Right renal pelvis (tissue), 4 donors: ENCODE data around the gene ECHS1. TPM values are rescaled to one million over a fixed set of nuclear protein-coding genes. Genes with fewer than 3 reads are reported as not detected.
"Not testable (repeated sequence)": the region's sequence is repeated elsewhere in the genome, so short reads cannot be mapped to it uniquely, and the experiment has no call there.

Experiments used
- DNase-seq, 4 donors: peaks; one replicate each; pipeline ENCODE4 v3.0.0-alpha.2; 2013; ENCODE audit warnings: low read depth in 4 of 4, low spot score in 3 of 4, missing footprints in 1 of 4
- polyA plus RNA-seq, 4 donors: library from polyadenylated mRNA; unstranded; fragments of 120-200 nt; gene quantifications; one replicate each; pipeline ENCODE4 v1.2.1, GENCODE V29; 2013; ENCODE audit not compliant: insufficient read length in 4 of 4

Gene ECHS1
- polyA plus RNA-seq, 4 donors = 140 to 163 (median 150) TPM

DNA sequence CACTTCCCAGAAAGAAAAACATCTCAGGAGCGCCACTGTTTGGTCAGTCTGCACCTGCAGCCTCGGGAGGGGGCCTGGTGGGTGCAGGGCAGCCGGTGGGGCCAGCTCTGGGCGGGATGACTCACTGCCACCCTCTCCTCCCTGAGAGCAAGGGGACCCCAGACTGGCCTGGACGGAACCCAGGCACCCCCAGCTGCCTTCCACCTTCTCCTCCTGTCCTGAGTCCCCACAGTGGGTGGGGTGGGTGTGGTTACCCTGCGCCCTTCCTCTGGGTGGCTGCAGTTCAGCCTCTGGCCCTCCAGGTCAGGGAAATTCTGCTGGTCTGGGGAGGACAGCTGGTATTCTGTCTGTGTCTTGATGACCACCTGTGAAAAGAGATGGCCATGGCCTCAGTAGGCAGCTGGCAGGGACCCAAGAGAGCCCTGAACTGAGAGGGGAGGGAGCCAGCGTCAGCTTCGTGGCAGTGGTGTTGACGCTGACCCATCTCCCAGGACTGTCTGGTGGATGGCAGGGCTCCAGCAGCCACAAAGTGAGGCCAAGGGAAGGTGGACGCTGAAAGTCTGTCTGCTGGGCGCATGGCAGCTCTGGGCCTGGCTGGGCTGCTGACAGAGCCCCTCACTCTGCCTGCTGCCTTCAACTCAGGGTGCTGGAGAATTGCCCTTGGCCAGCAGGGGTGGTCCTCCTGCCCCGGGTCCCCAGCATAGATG is 45.4 kb downstream of the ECHS1 start:
- DNase-seq = no peak

DNA sequence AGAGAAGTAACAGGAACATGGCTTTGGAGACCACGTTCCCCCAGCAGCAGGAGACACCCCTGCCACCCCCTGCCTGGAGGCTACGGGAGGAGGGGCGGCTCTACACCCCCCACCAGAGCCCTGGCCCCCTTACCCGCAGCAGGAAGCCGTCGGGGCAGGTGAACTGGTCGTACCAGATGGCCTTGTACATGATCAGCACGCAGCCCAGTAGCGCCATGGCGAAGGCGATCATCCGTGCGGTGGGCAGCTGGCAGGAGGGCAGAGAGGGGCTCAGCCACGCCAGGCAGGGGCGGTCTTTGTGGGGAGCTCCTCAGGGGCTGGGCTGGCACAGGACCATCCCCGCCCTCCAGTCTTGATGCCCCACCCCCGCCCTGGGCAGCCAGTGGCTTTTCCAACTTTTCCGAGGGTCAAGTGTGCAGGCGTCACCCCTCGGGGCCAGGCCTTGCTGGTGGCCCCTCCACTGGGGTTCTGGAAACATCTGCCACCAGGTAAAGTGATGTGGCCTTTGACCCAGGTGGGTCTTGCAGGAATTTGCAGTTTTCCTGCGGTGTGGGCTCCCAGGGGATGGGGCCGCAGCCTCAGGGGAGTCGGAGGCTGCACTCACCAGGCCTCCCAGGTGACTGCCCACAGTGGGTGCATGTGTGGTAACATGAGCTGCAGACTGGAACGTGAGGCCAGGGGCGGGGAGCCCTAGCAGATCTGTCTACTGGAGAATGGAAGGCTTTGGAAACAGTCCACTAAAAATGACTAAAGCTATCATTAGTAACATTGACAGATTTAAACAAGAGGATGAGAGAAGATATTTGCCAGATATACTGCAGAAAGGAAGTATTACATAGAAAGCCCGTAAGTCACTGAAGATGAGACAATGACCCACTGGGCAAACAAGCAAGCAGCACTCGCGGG is 46.2 kb downstream of the ECHS1 start:
- no peak for DNase-seq

DNA sequence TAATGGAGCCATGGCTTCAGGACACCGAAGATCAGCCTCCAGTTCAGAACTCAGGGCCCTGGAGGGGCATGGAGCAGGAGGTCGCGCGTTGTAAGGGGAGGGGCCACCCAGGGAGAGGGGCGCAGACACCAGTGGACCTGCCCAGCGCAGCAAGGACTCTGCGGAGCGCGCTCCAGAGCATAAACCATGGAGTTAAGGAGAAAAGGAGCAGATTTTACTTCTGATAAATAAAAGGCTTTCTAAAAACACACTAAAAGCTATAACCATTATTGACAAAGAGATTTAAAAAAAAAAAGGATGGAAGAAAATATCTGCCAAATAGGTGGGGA is 47.0 kb downstream of the ECHS1 start:
- DNase-seq = no peak

DNA sequence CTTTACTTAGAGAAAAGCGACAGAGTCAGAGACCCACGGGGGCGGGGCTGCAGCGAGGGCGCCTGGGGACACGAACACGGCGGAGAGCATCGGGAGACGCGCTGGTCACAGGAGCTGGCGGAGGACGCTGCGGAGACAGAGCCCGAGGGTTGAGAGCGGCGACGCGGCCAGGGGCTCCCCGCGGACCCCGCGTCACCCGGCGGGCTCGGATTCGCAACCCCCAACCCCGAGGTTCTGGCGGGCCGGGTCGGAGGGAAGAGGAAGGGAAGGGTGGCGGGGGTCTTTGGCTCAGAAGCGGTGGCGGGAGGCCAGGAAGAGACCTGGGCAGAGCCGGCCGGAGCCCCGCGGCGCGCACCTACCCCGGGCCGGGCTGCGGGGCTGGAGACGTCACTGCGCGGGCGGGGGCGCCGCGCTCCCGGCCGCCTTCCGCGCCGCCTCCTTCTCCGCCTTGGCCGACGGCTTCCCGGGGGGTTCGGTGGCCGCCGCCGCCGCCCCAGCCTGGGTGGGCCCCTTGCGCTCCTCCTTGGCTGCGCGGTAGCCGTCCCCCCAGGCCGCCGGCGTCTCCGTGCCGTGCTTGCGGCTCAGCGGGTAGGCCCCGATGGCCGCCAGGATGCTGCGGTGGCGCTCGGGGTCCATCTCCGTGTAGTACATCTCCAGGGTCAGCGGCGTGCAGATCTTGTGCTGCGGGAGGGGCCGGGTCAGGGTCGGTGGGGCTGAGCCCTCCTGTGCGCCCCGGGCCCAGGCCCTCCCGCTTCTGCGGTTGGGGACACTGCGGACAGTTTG is 47.5 kb downstream of the ECHS1 start:
- DNase-seq = no peak

DNA sequence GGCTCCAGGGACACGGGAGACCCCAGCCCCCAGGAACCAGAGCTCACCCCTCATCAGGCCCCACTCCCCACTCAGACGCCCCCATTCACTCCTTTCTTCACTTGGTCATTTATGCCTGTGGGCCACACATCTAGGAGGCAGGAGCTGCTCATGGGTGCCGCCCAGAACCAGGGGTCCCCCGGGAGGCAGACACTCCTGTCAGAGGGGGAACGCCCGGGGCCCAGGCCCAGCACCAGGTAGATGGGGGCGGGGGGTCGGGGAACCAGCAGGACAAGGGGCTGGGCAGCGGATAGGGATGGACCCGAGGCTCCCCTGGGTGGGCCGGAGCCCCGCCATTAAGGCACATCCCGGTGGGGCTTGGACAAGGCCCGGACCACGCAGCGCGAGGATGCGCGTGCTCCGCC is 48.3 kb downstream of the ECHS1 start:
- DNase-seq = no peak

DNA sequence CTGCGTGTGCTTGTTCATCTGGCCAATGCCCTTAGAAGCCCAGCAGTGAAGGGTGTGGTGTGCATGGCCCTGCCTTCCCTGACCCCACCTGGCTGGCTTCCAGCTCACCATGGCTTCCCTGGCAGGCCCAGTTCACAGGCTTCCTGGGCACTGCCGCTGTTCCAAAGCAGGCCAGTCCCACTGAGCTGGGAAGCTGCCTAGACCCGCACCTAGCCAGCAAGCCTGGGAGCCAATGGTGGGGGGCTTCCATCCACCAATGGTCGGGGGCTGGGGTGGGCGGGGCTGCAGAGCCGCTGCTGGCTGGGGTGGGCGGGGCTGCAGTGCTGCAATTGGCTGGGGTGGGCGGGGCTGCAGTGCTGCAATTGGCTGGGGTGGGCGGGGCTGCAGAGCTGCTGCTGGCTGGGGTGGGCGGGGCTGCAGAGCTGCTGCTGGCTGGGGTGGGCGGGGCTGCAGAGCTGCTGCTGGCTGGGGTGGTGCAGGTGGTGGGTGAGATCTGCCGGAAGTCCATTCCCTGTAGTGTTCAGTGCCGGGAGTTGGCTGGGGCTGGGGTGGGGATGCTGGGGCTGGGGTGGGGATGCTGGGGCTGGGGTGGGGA is 48.9 kb downstream of the ECHS1 start:
- no peak for DNase-seq

DNA sequence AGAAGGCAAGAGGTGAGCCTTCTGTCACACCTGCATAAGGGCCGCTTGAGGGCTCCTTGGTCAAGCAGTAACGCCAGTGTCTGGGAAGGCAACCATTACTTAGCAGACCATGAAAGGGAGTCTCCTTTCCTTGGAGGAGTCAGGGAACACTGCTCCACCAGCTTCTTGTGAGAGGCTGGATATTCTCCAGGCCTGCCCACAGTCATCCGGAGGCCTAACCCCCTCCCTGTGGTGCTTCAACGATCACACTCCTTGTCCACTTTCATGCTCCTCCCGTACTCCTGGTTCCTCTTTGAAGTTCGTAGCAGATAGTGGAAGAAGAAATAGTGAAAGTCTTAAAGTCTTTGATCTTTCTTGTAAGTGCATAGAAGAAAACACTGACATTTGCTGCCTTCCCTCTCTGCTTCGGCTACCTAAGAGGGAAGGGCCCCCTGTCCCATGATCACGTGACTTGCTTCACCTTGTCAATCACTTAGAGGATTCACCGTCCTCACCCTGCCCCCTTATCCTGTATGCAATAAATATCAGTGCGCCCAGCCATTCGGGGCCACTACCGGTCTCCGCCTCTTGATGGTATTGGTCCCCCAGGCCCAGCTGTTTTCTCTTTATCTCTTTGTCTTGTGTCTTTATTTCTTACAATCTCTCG is 51.0 kb downstream of the ECHS1 start:
- not testable (repeated sequence) for DNase-seq

DNA sequence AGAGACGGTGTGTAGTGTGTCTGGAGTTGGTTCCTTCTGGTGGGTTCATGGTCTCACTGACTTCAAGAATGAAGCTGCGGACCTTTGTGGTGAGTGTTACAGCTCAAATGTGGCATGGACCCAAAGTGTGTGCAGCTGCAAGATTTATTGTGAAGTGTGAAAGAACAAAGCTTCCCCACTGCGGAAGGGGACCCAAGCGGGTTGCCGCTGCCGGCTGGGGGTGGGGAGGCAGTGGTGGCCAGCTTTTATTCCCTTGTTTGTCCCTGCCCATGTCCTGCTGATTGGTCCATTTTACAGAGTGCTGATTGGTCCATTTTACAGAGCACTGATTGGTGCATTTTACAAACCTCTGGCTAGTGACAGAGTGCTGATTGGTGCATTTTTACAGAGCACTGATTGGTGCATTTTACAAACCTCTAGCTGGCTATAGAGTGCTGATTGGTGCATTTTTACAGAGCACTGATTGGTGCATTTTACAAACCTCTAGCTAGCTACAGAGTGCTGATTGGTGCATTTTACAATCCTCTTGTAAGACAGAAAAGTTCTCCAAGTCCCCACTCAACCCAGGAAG is 52.2 kb downstream of the ECHS1 start:
- DNase-seq = not testable (repeated sequence)

DNA sequence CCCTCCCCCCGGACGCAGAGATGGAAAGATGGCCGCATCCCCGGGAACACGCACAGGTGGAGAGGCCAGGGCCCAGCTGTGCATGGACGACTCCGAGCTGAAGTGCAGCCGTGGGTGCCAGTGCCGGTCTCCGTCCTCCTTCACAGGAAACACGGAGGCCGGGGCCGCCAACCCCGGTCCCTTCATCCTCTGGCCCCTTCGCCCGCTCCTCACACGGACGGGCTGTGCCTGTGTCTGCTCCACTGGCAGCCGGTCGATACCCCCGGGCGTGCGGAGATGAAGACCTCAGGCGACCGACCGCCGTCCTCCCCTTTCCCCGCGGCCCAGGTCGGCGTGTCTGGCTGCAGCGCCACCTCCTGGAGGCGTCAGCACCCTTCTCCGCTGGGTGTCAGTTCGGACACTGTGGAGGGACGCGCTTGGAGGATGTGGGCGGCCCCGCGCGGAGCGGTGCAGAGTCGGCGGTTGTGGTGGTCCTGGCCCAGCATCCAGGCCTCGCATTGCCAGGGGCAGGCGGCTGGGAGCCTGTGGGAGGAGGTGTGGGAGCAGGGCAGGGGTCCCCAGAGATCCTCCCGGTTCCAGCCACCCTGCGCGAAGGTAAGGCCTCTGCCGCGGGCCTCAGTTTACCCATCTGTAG is 54.5 kb downstream of the ECHS1 start:
- DNase-seq = peak in 2 of 4 donors; percentile 36 to 40

DNA sequence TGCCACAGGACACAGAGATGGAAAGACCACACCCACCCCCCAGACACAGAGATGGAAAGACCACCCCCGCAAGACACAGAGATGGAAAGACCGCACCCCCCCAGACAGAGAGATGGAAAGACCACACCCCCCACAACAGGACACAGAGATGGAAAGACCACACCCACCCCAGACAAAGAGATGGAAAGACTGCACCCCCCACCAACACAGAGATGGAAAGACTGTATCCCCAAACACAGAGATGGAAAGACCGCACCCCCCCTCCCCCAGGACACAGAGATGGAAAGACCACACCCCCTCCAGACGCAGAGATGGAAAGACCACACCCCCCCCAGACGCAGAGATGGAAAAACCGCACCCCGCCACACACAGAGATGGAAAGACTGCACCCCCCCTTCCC is 56.4 kb downstream of the ECHS1 start:
- DNase-seq = no peak

DNA sequence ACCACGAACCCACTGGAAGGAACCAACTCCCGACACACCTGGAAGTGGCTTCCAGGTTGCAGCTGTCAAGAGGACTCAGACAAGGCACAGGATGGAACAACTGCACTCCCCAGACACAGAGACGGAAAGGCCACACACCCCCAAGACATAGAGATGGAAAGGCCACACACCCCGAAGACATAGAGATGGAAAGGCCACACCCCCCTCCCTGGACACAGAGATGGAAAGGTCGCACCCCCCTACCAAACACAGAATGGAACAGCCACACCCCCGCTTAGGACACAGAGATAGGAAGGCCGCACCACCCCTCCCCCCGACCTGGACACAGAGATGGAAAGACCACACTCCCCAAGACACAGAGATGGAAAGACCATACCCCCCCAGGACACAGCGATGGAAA is 56.9 kb downstream of the ECHS1 start:
- DNase-seq = no peak

DNA sequence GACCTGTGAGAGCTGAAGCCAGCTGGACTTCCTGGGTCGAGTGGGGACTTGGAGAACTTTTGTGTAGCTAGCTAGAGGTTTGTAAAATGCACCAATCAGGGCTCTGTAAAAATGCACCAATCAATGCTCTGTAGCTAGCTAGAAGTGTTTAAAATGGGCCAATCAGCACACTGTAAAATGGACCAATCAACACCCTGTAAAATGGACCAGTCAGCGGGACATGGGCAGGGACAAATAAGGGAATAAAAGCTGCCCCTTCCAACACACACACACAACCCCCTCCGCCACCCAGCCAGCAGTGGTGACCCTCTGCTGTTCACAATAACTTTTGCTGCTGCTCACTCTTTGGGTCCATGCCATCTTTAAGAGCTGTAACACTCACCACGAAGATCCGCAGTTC is 57.3 kb downstream of the ECHS1 start:
- no peak for DNase-seq

DNA sequence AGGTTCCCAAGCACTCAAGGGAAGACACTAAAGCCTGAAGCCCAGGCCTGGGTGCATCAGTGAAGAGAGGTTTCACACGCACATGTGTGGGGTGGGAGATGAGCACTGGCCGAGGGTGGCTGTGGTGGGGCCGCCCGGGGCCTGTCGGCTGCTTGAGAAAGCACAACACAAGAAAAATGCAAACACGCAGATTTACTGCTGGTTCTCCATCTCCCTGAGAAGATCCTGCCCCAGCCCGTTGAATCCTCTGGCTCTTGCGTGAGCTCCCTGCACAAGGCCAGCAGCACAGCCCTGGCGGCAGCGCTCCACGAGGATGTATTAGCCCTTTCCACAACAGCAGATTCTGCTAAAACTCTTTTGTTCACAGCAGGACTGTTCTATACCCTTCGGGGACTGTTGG is 58.2 kb downstream of the ECHS1 start:
- no peak for DNase-seq

DNA sequence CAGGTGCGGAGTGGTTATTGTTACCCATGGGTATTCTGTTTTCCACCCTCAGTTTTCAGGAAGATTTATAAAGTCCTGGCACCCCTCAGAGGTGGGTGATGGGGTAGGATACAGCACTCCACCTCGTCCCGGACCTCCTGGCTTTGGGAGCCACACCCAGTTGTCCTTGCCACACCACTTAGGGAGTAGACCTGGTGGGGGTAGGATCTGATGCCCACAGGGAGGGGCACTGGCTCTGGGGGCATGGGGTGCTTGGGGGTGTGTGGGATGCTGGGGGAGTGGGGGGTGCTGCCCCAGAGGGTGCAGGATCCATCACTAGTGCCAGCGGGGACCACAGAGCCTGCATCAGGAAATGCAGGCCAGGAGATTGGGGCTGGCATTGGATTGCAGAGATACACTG is 60.0 kb downstream of the ECHS1 start:
- no peak for DNase-seq

DNA sequence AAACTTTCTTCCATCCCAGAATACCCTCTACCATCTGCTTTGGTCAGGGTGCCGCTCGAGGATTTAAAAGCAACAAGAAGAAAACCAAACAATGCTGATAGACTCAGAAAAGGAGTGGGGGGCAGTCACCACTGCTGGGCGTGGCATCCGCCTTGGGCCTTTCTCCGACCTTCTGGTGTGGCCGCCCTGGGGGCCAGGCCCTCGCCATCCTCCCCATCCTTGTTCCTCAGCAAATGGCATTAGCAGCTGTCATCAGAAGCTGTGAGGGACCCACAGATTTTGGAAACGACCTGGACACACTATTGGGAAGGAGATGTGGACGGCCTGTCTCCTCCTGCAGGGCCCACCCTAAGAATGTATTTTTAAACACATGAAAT is 60.4 kb downstream of the ECHS1 start:
- no peak for DNase-seq

Other genes with a start within 250 kb of the ECHS1 start
- 1 to 10 TPM; 5.9 to 9.9 (median 7.1) TPM for gene KNDC1, start 213.1 kb downstream of the ECHS1 start, polyA plus RNA-seq
- gene UTF1, start 143.1 kb downstream of the ECHS1 start, polyA plus RNA-seq = under 1 TPM in 1 of 4 donors, not detected in 3; 0.26 TPM
- under 1 TPM; 0.06 to 0.24 (median 0.18) TPM for gene VENTX, start 135.5 kb downstream of the ECHS1 start, polyA plus RNA-seq
- gene ADAM8, start 96.5 kb downstream of the ECHS1 start, polyA plus RNA-seq = 1 to 10 TPM; 2.2 to 2.7 (median 2.5) TPM
- 10 to 100 TPM; 59.3 to 66.0 (median 62.4) TPM for gene TUBGCP2, start 64.5 kb downstream of the ECHS1 start, polyA plus RNA-seq
- gene ZNF511, start 64.4 kb downstream of the ECHS1 start, polyA plus RNA-seq = 10 to 100 TPM; 32.9 to 41.8 (median 38.8) TPM
- gene CALY, start 36.5 kb downstream of the ECHS1 start, polyA plus RNA-seq = under 1 TPM in 3 of 4 donors, not detected in 1; 0.19 to 0.38 (median 0.21) TPM
- gene PRAP1, start 26.0 kb downstream of the ECHS1 start, polyA plus RNA-seq = 1 to 10 TPM; 2.4 to 5.7 (median 4.0) TPM
- 10 to 100 TPM; 14.7 to 28.7 (median 18.1) TPM for gene FUOM, start 15.3 kb downstream of the ECHS1 start, polyA plus RNA-seq
- gene PAOX, start 5.9 kb upstream of the ECHS1 start, polyA plus RNA-seq = 1 to 10 TPM; 5.5 to 7.6 (median 5.8) TPM
- 10 to 100 TPM; 63.9 to 73.6 (median 67.1) TPM for gene MTG1, start 20.8 kb upstream of the ECHS1 start, polyA plus RNA-seq
- 1 to 10 TPM; 3.9 to 5.1 (median 4.5) TPM for gene SPRN, start 51.3 kb upstream of the ECHS1 start, polyA plus RNA-seq
- gene SCART1, start 80.6 kb upstream of the ECHS1 start, polyA plus RNA-seq = 1 to 10 TPM; 1.1 to 2.8 (median 1.7) TPM
- 1 to 10 TPM in 3 of 4 donors, under 1 TPM in 1; 0.46 to 2.5 (median 1.7) TPM for gene CYP2E1, start 154.0 kb upstream of the ECHS1 start, polyA plus RNA-seq
- gene SYCE1, start 192.2 kb upstream of the ECHS1 start, polyA plus RNA-seq = under 1 TPM in 3 of 4 donors, not detected in 1; 0.22 to 0.65 (median 0.42) TPM